Measurements from ENCODE around the gene GCNT1.

DNA sequence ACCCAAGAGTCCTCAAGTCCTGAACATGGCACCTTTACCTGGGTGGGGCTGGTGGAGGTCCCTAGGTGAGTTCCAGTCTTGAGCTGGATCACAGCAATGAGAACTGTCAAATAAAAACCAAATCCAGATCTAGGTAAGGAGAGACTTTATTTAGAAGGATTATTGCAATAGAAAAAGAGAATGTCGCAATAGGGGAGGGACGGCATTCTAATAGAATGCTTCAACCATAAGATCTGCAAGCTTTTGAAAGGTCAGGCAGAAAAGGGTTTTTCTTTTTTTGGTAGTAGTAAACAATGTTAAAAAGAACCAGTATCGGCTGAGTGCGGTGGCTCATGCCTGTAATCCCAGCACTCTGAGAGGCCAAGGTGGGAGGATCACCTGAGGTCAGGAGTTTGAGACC, 5.2 kb upstream of the GCNT1 start:
- no peak for TF ChIP-seq EP300 (IDR thresholded peaks at IDR 0.05)
- TF ChIP-seq, protein P1, sequence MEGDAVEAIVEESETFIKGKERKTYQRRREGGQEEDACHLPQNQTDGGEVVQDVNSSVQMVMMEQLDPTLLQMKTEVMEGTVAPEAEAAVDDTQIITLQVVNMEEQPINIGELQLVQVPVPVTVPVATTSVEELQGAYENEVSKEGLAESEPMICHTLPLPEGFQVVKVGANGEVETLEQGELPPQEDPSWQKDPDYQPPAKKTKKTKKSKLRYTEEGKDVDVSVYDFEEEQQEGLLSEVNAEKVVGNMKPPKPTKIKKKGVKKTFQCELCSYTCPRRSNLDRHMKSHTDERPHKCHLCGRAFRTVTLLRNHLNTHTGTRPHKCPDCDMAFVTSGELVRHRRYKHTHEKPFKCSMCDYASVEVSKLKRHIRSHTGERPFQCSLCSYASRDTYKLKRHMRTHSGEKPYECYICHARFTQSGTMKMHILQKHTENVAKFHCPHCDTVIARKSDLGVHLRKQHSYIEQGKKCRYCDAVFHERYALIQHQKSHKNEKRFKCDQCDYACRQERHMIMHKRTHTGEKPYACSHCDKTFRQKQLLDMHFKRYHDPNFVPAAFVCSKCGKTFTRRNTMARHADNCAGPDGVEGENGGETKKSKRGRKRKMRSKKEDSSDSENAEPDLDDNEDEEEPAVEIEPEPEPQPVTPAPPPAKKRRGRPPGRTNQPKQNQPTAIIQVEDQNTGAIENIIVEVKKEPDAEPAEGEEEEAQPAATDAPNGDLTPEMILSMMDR (IDR thresholded peaks at IDR 0.05) = no peak

Measured in ovary (tissue), 3 donors.